Inflammatory macrophage treated with lipopolysaccharide for 1 hour (primary cell): ENCODE measurements around the gene PIP5K1B.

Experiments used
- DNase-seq, 2 donors: peaks; one replicate each; pipeline ENCODE4 v3.0.0-alpha.2; 2020 to 2022

Gene PIP5K1B

GRCh38 chr9:68777070-68777763 lies 72.2 kb downstream of the PIP5K1B start:
- DNase-seq: no peak

GRCh38 chr9:68778635-68779034 lies 73.6 kb downstream of the PIP5K1B start:
- no peak for DNase-seq

GRCh38 chr9:68779558-68780379 lies 74.7 kb downstream of the PIP5K1B start:
- DNase-seq: peak; percentile 91 to 98

GRCh38 chr9:68780380-68780712 lies 75.3 kb downstream of the PIP5K1B start:
- DNase-seq: peak; percentile 45 to 47

GRCh38 chr9:68780720-68781119 lies 75.7 kb downstream of the PIP5K1B start:
- DNase-seq: no peak

- no peak for DNase-seq
Measured at GRCh38 chr9:68781928-68782327, 76.9 kb downstream of the PIP5K1B start.

- no peak for DNase-seq
Measured at GRCh38 chr9:68782546-68782945, 77.5 kb downstream of the PIP5K1B start.

GRCh38 chr9:68785965-68786364 lies 80.9 kb downstream of the PIP5K1B start:
- DNase-seq: no peak

- no peak for DNase-seq
Measured at GRCh38 chr9:68791169-68791568, 86.1 kb downstream of the PIP5K1B start.

GRCh38 chr9:68793605-68794343 lies 88.7 kb downstream of the PIP5K1B start:
- DNase-seq: no peak

GRCh38 chr9:68794898-68795297 lies 89.9 kb downstream of the PIP5K1B start:
- no peak for DNase-seq

GRCh38 chr9:68795411-68795810 lies 90.4 kb downstream of the PIP5K1B start:
- no peak for DNase-seq

GRCh38 chr9:68797116-68797515 lies 92.1 kb downstream of the PIP5K1B start:
- no peak for DNase-seq

GRCh38 chr9:68798423-68798822 lies 93.4 kb downstream of the PIP5K1B start:
- no peak for DNase-seq

GRCh38 chr9:68800836-68801235 lies 95.8 kb downstream of the PIP5K1B start:
- DNase-seq: no peak

GRCh38 chr9:68802525-68803015 lies 97.5 kb downstream of the PIP5K1B start:
- no peak for DNase-seq

- no peak for DNase-seq
Measured at GRCh38 chr9:68804911-68805889, 100.2 kb downstream of the PIP5K1B start.

- DNase-seq: no peak
Measured at GRCh38 chr9:68805890-68806517, 101.0 kb downstream of the PIP5K1B start.

- no peak for DNase-seq
Measured at GRCh38 chr9:68808338-68808890, 103.4 kb downstream of the PIP5K1B start.

GRCh38 chr9:68817079-68817875 lies 112.2 kb downstream of the PIP5K1B start:
- no peak for DNase-seq

GRCh38 chr9:68819065-68819464 lies 114.0 kb downstream of the PIP5K1B start:
- DNase-seq: no peak
